Measurements from ENCODE around the gene SPAM1.

The SPAM1 gene

DNA sequence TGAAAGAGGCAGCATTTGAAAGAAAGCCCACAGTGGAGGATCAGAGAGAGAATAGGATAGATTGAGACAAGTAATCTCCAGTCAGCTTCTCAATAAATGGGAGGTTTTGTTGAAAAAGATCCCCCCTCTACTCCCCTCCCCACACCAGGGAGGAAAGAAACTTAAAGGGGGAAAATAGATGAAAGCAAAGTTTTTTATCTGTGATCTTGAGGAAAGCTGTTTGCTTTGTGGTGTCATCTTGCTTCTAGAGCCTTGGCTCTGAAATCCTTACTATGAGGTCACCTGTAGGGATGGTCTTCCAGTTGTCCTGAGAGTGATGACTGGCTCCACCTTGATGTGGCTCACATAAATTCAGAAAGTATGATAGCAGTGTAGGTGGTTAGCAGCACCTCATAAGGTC lies at the start of gene SPAM1:
Gene SPAM1, plus strand, starts transcription at position 301 of the 400 bp plus-strand sequence. CDS start 28,330 bp downstream, outside the sequence.
- no peak within 1 kb of the TSS for H2AFZ ChIP-seq (ENCODE audit: low read depth, low read length, severe bottlenecking)
- TF ChIP-seq EZH2phosphoT487 (conservative IDR thresholded peaks at IDR 0.05; ENCODE audit: low read length) (no peak), CTCF (IDR thresholded peaks at IDR 0.05; ENCODE audit: insufficient read depth, low read length, poor library complexity, severe bottlenecking) (no peak)
- no peaks in the 10 kb centered on the region for H3K79me2 ChIP-seq (ENCODE audit: insufficient read depth, low read length)
- no peak within 1 kb of the TSS for H3K27ac ChIP-seq (ENCODE audit: low read depth, low read length)
- H3K4me2 ChIP-seq (ENCODE audit: low read depth, low read length, poor library complexity, severe bottlenecking) = no peak within 1 kb of the TSS
- no peaks in the 10 kb centered on the region for H3K9me2 ChIP-seq (replicated peaks; ENCODE audit: insufficient read depth, low read length)
- no peaks in the 10 kb centered on the region for H3K27me3 ChIP-seq (ENCODE audit: low read length)
- H3K4me3 ChIP-seq (ENCODE audit: insufficient read depth, low read length, poor library complexity, severe bottlenecking) = no peak within 1 kb of the TSS
- no peaks in the 10 kb centered on the region for H4K20me1 ChIP-seq (ENCODE audit: low read depth, low read length)
- no peak within 1 kb of the TSS for H3K9ac ChIP-seq (ENCODE audit: low read length)
- no peaks in the 10 kb centered on the region for H3F3A ChIP-seq (ENCODE audit: insufficient read depth)
- no peaks in the 10 kb centered on the region; the same call in 1 of the 2 replicates for H3K9me3 ChIP-seq (ENCODE audit: insufficient read depth, low read length)
- no peaks in the 10 kb centered on the region for H3K36me3 ChIP-seq (ENCODE audit: low read length)

GRCh38 chr7:123876557-123877256 lies 48.3 kb upstream of the SPAM1 start:
- H2AFZ ChIP-seq (ENCODE audit: low read depth, low read length, severe bottlenecking) = no peak overlapping the region
- H3K9me2 ChIP-seq (replicated peaks; ENCODE audit: insufficient read depth, low read length) = no peaks in the 10 kb centered on the region
- no peaks in the 10 kb centered on the region for H3F3A ChIP-seq (ENCODE audit: insufficient read depth)
- no peaks in the 10 kb centered on the region for H3K79me2 ChIP-seq (ENCODE audit: insufficient read depth, low read length)
- H3K4me3 ChIP-seq (ENCODE audit: insufficient read depth, low read length, poor library complexity, severe bottlenecking) = no peak overlapping the region
- H3K4me2 ChIP-seq (ENCODE audit: low read depth, low read length, poor library complexity, severe bottlenecking) = no peak overlapping the region
- no peaks in the 10 kb centered on the region for H4K20me1 ChIP-seq (ENCODE audit: low read depth, low read length)
- no peaks in the 10 kb centered on the region for H3K36me3 ChIP-seq (ENCODE audit: low read length)
- no peaks in the 10 kb centered on the region for H3K9me3 ChIP-seq (ENCODE audit: insufficient read depth, low read length)
- TF ChIP-seq EZH2phosphoT487 (conservative IDR thresholded peaks at IDR 0.05; ENCODE audit: low read length) = no peak
- no peak for TF ChIP-seq CTCF (IDR thresholded peaks at IDR 0.05; ENCODE audit: insufficient read depth, low read length, poor library complexity, severe bottlenecking)
- no peak overlapping the region for H3K9ac ChIP-seq (ENCODE audit: low read length)
- no peaks in the 10 kb centered on the region for H3K27me3 ChIP-seq (ENCODE audit: low read length)
- no peak overlapping the region for H3K27ac ChIP-seq (ENCODE audit: low read depth, low read length)

GRCh38 chr7:123879628-123880027 lies 45.4 kb upstream of the SPAM1 start:
- Histone ChIP-seq H3K27ac (ENCODE audit: low read depth, low read length) (no peak overlapping the region), H3F3A (ENCODE audit: insufficient read depth) (no peaks in the 10 kb centered on the region), H3K4me3 (ENCODE audit: insufficient read depth, low read length, poor library complexity, severe bottlenecking) (no peak overlapping the region), H3K36me3 (ENCODE audit: low read length) (no peaks in the 10 kb centered on the region), H3K27me3 (ENCODE audit: low read length) (no peaks in the 10 kb centered on the region), H4K20me1 (ENCODE audit: low read depth, low read length) (no peaks in the 10 kb centered on the region), H3K9ac (ENCODE audit: low read length) (no peak overlapping the region), H3K9me3 (ENCODE audit: insufficient read depth, low read length) (no peaks in the 10 kb centered on the region), H3K9me2 (replicated peaks; ENCODE audit: insufficient read depth, low read length) (no peaks in the 10 kb centered on the region), H2AFZ (ENCODE audit: low read depth, low read length, severe bottlenecking) (no peak overlapping the region), H3K79me2 (ENCODE audit: insufficient read depth, low read length) (no peaks in the 10 kb centered on the region), H3K4me2 (ENCODE audit: low read depth, low read length, poor library complexity, severe bottlenecking) (no peak overlapping the region)
- no peak for TF ChIP-seq CTCF (IDR thresholded peaks at IDR 0.05; ENCODE audit: insufficient read depth, low read length, poor library complexity, severe bottlenecking)

Data from SU-DHL-6 (cell line).